ENCODE measurements around the gene FBXW2. TPM values are rescaled to one million over a fixed set of nuclear protein-coding genes. Genes with fewer than 3 reads are reported as not detected.
A peak's percentile ranks its signal among the peaks of the same experiment; 100 is the strongest.

Gene FBXW2
- total RNA-seq, 2 experiments from 2014 or later: 30.0 to 69.0 TPM

- no TSS peak for BruUV-seq (replicated peaks)
- intact Hi-C loops (cut with micrococcal nuclease; ENCODE audit: unreplicated experiment): loop anchor here (10.0 kb wide), 1 partner anchor 89 kb away; no protein-coding TSS in a partner anchor
- H3K4me2 ChIP-seq (ENCODE audit: low read length): peak overlapping the region; percentile 98
- TF ChIP-seq CTCF (conservative IDR thresholded peaks at IDR 0.05; ENCODE audit: low read length): 0 out of 2 replicates have a peak, but pooled peaks have one; percentile 17
- TF ChIP-seq EZH2phosphoT487 (IDR thresholded peaks at IDR 0.05; ENCODE audit: borderline replicate concordance, low read depth, low read length): no peak
- H3K79me2 ChIP-seq (ENCODE audit: insufficient read depth, low read depth, low read length): peaks cover 25% of the 10 kb centered on the region; the same call in 1 of the 2 replicates
- H3K36me3 ChIP-seq (ENCODE audit: insufficient read depth, low read length): no peaks in the 10 kb centered on the region
- ChIA-PET CTCF (ENCODE audit: unreplicated experiment) (no interaction called here), POLR2A (interaction anchor here (0.6 to 0.9 kb wide), 4 partner anchors 12 to 1869 kb away, joined by 3 to 4 read pairs (median 4); partner anchors contain the start of gene OR1L8)
- peaks cover 38% of the 10 kb centered on the region for H3K4me1 ChIP-seq (ENCODE audit: insufficient read depth, low read length, poor library complexity, severe bottlenecking)
- H4K20me1 ChIP-seq (ENCODE audit: insufficient read depth, low read length): 0 out of 2 replicates have a peak, but pooled peaks cover 3% of the 10 kb centered on the region
- H2AFZ ChIP-seq (ENCODE audit: low read length): peak overlapping the region; percentile 57; the same call in 1 of the 2 replicates
- H3K9me3 ChIP-seq (ENCODE audit: low read length): no peaks in the 10 kb centered on the region
- no peaks in the 10 kb centered on the region for H3K9me2 ChIP-seq (ENCODE audit: insufficient read depth, low read length)
- H3K4me3 ChIP-seq (ENCODE audit: low read depth, low read length, poor library complexity, severe bottlenecking): peak overlapping the region; percentile 86
- no peak overlapping the region for H3K27ac ChIP-seq (ENCODE audit: low read depth, low read length, poor library complexity, severe bottlenecking)
- DNase-seq (ENCODE audit: low spot score): no peak
Observed at GRCh38 chr9:120713257-120714087, 79.7 kb downstream of the FBXW2 start.

GRCh38 chr9:120712539-120713031 is 80.6 kb downstream of the FBXW2 start:
- Histone ChIP-seq H3K4me3 (ENCODE audit: low read depth, low read length, poor library complexity, severe bottlenecking) (peak overlapping the region; percentile 86), H3K27ac (ENCODE audit: low read depth, low read length, poor library complexity, severe bottlenecking) (peak overlapping the region; percentile 24), H3K36me3 (ENCODE audit: insufficient read depth, low read length) (no peaks in the 10 kb centered on the region), H3K9me3 (ENCODE audit: low read length) (no peaks in the 10 kb centered on the region), H3K79me2 (ENCODE audit: insufficient read depth, low read depth, low read length) (peaks cover 25% of the 10 kb centered on the region; the same call in 1 of the 2 replicates), H2AFZ (ENCODE audit: low read length) (peak overlapping the region; percentile 5; the same call in 1 of the 2 replicates), H3K4me1 (ENCODE audit: insufficient read depth, low read length, poor library complexity, severe bottlenecking) (peaks cover 38% of the 10 kb centered on the region), H3K4me2 (ENCODE audit: low read length) (peak overlapping the region; percentile 98), H4K20me1 (ENCODE audit: insufficient read depth, low read length) (0 out of 2 replicates have a peak, but pooled peaks cover 3% of the 10 kb centered on the region), H3K9me2 (ENCODE audit: insufficient read depth, low read length) (no peaks in the 10 kb centered on the region)
- BruUV-seq (replicated peaks): no TSS peak
- TF ChIP-seq EZH2phosphoT487 (IDR thresholded peaks at IDR 0.05; ENCODE audit: borderline replicate concordance, low read depth, low read length) (no peak), CTCF (conservative IDR thresholded peaks at IDR 0.05; ENCODE audit: low read length) (no peak)
- intact Hi-C loops (cut with micrococcal nuclease; ENCODE audit: unreplicated experiment): loop anchor here (10.0 kb wide), 1 partner anchor 88 kb away; no protein-coding TSS in a partner anchor
- POLR2A ChIA-PET: interaction anchor here (0.6 to 1.0 kb wide), 5 partner anchors 12 to 477 kb away, joined by 3 to 5 read pairs (median 4); no protein-coding TSS in a partner anchor
- CTCF ChIA-PET (ENCODE audit: unreplicated experiment): no interaction called here
- no peak for DNase-seq (ENCODE audit: low spot score)
